Right renal pelvis (tissue), 4 donors: Measurements from ENCODE around the gene C13orf46. TPM values are rescaled to one million over a fixed set of nuclear protein-coding genes. Genes with fewer than 3 reads are reported as not detected.

Source experiments
- DNase-seq, 4 donors: peaks; one replicate each; pipeline ENCODE4 v3.0.0-alpha.2; 2013; ENCODE audit warnings: low read depth in 4 of 4, low spot score in 3 of 4, missing footprints in 1 of 4
- polyA plus RNA-seq, 4 donors: library from polyadenylated mRNA; unstranded; fragments of 120-200 nt; gene quantifications; one replicate each; pipeline ENCODE4 v1.2.1, GENCODE V29; 2013; ENCODE audit not compliant: insufficient read length in 4 of 4

The C13orf46 gene
- polyA plus RNA-seq, 4 donors: 0.13 to 0.16 (median 0.15) TPM

DNA sequence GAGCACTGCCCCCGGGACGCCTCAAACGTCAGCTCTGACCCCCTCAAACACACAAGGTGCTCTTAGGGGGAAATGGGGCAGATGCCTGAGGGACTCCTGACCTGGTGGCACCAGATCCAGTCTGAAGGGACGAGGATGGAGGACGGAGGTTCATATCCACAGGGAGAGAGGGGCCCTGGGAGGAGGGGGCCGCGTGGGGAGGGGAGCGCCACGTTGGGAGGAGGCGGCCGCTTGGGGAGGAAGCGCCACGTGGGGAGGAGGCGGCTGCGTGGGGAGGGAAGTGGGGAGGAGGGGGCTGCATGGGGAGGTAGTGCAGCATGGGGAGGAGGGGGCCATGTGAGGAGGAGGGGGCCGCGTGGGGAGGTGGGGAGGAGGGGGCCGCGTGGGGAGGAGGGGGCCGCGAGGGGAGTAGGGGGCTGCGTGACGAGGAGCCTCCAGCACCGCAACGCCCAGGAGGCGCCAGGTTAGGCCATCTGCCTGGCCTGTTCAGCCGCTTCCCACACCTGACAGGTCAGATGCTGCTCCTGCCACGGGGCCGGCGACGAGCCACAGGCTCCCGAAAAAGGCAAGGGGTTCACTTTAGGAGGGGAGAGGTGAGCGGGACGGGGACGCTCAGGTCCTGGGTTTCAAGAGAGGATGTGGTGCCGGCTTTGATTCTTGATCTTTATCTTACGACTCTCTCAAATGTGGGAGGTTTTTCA, 36.7 kb upstream of the C13orf46 start:
- no peak for DNase-seq

GRCh38 chr13:114009590-114010400, 35.9 kb upstream of the C13orf46 start:
- no peak for DNase-seq

GRCh38 chr13:114008964-114009589, 35.2 kb upstream of the C13orf46 start:
- DNase-seq: no peak

DNA sequence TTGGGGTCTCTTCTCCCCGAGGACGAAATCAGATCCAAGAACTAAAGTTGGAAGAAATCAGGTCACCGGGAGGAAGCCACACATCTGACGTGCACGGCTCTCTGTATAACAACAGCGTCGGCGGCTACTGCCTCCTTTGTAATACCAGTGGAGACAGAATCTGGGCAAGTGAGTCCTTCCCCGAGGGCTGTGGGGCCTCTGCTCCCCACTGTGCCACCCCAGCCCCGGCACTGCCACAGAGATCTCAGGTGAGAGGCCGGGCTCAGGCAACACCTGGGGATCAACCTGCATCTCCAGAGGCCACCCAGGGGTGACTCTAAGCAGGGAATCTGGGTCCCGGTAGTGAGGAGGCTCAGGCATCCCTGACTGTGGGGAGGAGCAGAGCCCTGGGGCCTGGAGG, 33.7 kb upstream of the C13orf46 start:
- no peak for DNase-seq

DNA sequence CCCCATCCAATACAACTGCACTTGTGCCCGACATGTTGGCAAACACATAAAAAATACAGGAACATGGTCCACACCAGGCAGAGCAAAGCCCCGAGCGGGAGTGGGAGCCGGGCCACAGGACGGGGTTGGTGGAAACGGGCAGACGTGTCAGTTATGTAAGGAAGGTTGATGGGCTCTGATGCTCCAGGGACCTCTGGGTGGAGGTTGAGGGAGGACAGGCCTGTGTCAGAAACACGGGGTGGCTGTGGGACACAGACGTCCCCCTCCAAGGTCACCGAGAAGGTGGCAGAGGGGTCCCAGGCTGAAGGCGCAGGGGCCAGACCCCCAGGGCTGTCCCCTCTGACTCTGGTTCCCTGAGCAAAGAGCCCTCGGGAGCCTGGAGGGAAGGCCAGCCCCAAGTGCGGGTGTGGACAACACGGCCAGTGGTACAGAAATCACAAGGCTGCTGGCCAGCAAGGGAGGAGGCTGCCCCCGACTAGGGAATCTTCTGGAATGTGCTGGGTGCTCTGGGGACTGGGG, 31.4 kb upstream of the C13orf46 start:
- no peak for DNase-seq

DNA sequence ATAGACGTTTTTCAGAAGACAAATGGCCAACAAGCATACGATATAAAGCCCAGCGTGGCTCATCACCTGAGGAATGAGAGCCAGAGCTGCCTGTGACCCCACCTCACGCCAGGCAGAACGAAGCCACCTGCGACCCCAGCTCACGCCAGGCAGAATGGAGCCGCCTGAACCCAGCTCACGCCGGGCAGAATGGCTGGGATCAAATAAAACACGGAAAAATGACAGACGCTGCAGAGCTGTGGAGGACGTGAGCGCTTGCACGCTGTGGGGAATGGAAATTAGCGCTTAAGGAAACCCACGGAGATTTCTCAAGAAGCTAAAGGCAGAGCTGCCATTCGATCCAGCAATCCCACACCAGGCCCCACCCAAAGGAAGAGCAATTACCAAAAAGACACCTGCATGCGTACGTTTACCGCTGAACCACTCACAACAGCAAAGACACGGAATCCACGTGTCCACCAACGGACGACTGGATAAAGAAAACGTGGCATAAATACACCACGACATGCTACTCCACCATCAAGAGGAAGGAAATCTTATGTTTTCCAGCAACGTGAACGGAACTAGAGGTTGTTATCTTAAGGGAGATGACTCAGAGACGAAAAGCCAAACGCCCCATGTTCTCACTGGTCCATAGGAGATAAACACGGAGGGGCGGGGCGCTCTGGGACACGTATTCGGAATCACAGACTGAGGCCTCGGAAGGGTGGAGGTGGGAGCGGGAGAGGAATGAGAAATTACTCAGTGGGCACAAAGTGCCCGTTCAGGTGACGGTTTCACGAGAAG, 30.7 kb upstream of the C13orf46 start:
- DNase-seq: no peak

DNA sequence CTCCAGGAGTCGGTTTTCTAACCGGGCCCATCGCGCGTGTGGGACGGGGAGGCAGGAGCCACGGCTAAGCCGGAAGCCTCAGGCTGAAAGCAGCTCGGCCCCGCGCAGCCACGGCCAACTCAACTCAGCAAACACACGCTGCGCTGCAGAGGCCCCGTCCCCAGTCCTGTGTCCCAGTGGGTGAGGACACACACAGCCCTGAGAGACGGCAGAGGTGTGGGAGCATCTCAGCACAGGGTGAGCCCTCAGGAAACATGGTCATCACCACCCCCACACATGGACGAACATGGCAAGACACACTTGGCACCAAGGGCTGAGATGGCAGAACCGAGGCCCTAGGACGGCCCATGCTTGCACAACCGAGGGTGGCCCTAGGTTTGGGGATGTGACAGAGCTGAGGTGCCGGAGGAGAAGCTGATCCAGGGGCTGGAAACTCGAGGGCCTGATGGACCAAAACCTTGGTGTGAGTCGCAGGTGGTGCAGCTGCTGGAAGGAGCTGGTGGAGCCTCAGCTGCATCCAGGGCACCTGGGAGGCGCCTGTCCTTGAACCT, 29.0 kb upstream of the C13orf46 start:
- no peak for DNase-seq

DNA sequence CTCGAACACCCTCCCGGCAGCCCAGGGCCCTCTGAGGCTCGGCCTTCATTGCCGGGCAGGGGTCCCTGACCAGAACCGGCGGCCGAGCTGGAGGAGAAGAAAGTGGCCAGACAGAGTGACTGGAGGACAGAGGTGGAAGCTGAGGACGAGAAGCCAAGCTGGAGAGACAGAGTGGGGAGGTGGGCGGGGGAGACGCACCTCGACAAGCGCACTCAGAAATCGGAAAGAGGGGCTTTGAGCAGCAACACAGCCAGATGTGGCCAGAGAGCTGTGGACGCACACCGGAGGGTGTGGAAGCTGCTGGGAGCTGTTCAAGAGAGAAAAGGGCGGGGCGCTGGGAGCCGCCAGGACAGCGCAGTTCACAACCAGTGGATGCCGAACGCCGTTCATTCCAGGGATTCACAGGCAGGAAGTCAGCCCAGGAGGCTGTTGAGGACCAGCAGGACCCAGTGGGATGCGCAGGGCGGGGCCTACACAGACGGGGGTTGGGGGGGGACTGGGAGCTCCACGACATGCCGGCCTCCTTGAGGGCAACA, 28.2 kb upstream of the C13orf46 start:
- no peak for DNase-seq

DNA sequence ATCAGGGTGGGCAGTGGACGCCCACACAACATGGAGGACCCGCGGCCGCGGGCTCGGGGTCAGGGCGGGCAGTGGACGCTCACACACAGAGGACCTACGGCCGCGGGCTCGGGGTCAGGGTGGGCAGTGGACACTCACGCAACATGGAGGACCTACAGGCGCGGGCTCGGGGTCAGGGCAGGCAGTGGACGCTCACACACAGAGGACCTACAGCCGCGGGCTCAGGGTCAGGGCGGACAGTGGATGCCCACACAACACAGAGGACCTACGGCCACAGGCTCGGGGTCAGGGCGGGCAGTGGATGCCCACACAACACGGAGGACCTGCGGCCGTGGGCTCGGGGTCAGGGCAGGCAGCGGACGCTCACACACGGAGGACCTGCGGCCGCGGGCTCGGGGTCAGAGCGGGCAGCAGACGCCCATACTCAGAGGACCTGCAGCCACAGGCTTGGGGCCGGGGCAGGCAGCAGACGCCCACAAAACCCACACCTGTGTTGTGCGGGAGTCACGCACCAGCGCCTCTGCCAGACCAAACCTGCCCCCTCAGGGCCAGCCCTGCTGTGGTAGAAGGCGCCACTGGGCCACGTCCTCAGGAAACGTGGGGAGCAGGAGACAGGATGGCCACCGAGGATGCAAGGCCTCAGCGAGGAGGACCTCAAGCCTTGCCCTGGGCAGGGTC, 27.6 kb upstream of the C13orf46 start:
- DNase-seq: no peak

- DNase-seq: no peak
These were observed 26.5 kb upstream of the C13orf46 start for GRCh38 chr13:114000151-114001040.

DNA sequence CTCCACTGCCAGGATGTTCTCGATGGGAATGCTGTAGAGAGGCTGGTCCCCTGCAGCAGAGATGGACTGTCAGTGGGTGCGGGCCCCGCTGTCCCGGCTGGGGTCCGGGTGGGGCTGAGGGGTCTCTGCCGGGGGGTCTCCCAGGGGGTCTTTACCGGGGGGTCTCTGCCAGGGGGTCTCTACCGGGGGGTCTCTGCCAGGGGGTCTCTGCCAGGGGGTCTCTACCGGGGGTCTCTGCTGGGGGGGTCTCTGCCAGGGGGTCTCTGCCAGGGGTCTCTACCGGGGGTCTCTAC, 25.7 kb upstream of the C13orf46 start:
- no peak for DNase-seq

DNA sequence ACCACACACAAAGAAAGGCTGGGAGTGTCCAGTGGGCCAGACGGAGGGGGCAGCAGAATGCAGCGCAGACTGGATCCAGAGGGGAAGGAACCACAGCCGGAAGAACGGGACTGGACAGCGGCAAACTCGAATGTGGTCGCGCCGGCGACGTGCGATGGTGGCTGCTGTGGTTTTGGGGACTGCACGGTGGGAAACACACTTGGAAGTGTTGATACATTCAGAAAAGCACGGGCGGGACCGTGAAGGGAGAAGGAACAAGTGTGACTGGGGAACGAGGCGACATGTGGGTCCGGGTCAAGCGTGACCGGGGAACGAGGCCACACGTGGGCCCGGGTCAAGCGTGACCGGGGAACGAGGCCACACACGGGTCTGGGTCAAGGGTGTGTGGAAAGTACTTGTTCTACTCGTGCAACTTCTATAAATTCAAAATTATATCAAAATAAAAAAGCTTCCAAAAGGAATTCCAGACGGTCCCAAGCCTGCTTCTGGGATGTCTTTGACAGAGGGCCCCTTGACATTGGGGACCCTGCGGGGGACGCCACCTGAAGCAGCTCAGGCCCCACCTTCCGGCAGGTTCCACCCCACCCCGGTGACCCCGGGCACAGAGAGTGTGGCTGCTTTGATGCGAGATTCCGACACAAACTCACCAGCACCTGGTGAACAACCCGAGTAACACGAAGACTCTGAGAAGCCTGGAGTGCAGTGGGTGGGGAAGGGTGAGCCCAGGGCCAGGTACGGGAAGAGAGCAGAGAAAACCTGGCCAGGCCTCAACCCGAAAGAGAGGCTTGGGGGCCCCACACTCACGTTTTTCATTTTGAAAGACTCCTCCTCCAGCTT, 25.1 kb upstream of the C13orf46 start:
- DNase-seq: no peak

GRCh38 chr13:113997845-113998751, 24.2 kb upstream of the C13orf46 start:
- no peak for DNase-seq

DNA sequence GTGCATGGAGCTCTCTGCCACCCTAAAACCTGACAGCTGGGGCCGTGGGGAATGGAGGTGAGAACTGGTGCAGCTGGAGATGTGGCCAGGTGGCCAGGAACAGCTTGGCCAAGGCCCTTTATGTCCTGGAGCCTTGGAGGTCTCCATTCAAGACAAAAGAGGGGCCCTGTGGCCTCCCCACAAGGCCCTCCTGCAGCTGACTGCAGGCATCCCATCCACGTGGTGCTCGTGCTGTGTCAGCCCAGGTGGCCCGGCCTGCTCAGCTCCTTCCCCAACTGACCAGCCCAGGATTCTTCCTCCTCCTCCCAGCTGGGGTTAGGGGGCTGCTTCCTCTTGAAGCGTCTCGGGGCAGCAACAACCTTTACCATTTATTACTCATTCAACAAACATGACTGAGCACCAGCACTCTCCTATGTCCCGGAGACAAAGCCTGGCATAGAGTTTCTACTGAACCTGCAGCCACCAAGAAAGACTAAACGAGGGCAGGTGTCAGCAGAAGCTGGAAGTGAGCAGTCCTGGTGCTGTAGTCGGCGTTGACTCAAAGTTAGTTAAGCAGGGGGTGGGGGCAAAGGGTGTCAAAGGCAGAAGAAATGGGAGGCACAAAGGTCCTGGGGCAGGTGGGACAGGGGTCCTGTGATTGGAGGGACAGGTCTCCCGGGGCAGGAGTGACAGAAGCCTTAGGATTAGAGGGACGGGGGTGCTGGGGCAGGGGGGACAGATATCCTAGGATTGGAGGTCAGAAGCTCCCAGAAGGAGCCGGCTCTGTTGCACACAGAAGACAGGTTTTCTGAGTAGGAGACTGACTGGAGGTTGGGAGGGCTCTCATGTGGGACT, 23.3 kb upstream of the C13orf46 start:
- DNase-seq: no peak

- DNase-seq: no peak
These were observed 22.4 kb upstream of the C13orf46 start for GRCh38 chr13:113996081-113996911.
